ENCODE measurements around the gene DCAF5.

Gene DCAF5

GRCh38 chr14:69089046-69089445 is 63.9 kb downstream of the DCAF5 start:
- H3K27ac ChIP-seq, result no peak overlapping the region
- DNase-seq, result no peak
- H3K9me3 ChIP-seq (ENCODE audit: severe bottlenecking), result no peaks in the 10 kb centered on the region
- peaks cover 35% of the 10 kb centered on the region for H3K36me3 ChIP-seq
- no peak overlapping the region for H3K4me3 ChIP-seq (ENCODE audit: low read depth, low read length)
- no peak for TF ChIP-seq CTCF (IDR thresholded peaks at IDR 0.05; ENCODE audit: low read depth, low read length)
- no peaks in the 10 kb centered on the region for H3K27me3 ChIP-seq (ENCODE audit: insufficient read depth, low read depth, severe bottlenecking)

- Histone ChIP-seq H3K4me3 (ENCODE audit: low read depth, low read length) (no peak overlapping the region), H3K27me3 (ENCODE audit: insufficient read depth, low read depth, severe bottlenecking) (no peaks in the 10 kb centered on the region), H3K36me3 (peaks cover 35% of the 10 kb centered on the region), H3K27ac (no peak overlapping the region), H3K9me3 (ENCODE audit: severe bottlenecking) (no peaks in the 10 kb centered on the region)
- DNase-seq, result no peak
- no peak for TF ChIP-seq CTCF (IDR thresholded peaks at IDR 0.05; ENCODE audit: low read depth, low read length)
Measured at GRCh38 chr14:69088586-69088985, 64.3 kb downstream of the DCAF5 start.

- Histone ChIP-seq H3K9me3 (ENCODE audit: severe bottlenecking) (no peaks in the 10 kb centered on the region), H3K27me3 (ENCODE audit: insufficient read depth, low read depth, severe bottlenecking) (no peaks in the 10 kb centered on the region), H3K36me3 (peaks cover 37% of the 10 kb centered on the region), H3K4me3 (ENCODE audit: low read depth, low read length) (no peak overlapping the region), H3K27ac (no peak overlapping the region)
- TF ChIP-seq CTCF (IDR thresholded peaks at IDR 0.05; ENCODE audit: low read depth, low read length), result no peak
- no peak for DNase-seq
Measured at GRCh38 chr14:69087061-69087461, 65.9 kb downstream of the DCAF5 start.

GRCh38 chr14:69086537-69086936 is 66.4 kb downstream of the DCAF5 start:
- Histone ChIP-seq H3K27ac (no peak overlapping the region), H3K4me3 (ENCODE audit: low read depth, low read length) (no peak overlapping the region), H3K9me3 (ENCODE audit: severe bottlenecking) (no peaks in the 10 kb centered on the region), H3K27me3 (ENCODE audit: insufficient read depth, low read depth, severe bottlenecking) (no peaks in the 10 kb centered on the region), H3K36me3 (peaks cover 38% of the 10 kb centered on the region)
- TF ChIP-seq CTCF (IDR thresholded peaks at IDR 0.05; ENCODE audit: low read depth, low read length), result no peak
- no peak for DNase-seq

GRCh38 chr14:69084023-69084422 is 68.9 kb downstream of the DCAF5 start:
- H3K27ac ChIP-seq, result no peak overlapping the region
- DNase-seq, result no peak
- no peaks in the 10 kb centered on the region for H3K9me3 ChIP-seq (ENCODE audit: severe bottlenecking)
- H3K36me3 ChIP-seq, result peaks cover 23% of the 10 kb centered on the region
- no peaks in the 10 kb centered on the region for H3K27me3 ChIP-seq (ENCODE audit: insufficient read depth, low read depth, severe bottlenecking)
- TF ChIP-seq CTCF (IDR thresholded peaks at IDR 0.05; ENCODE audit: low read depth, low read length), result no peak
- H3K4me3 ChIP-seq (ENCODE audit: low read depth, low read length), result no peak overlapping the region

- Histone ChIP-seq H3K27me3 (ENCODE audit: insufficient read depth, low read depth, severe bottlenecking) (no peaks in the 10 kb centered on the region), H3K36me3 (peaks cover 20% of the 10 kb centered on the region), H3K4me3 (ENCODE audit: low read depth, low read length) (no peak overlapping the region), H3K27ac (no peak overlapping the region), H3K9me3 (ENCODE audit: severe bottlenecking) (no peaks in the 10 kb centered on the region)
- TF ChIP-seq CTCF (IDR thresholded peaks at IDR 0.05; ENCODE audit: low read depth, low read length), result no peak
- no peak for DNase-seq
Measured at GRCh38 chr14:69083181-69083580, 69.7 kb downstream of the DCAF5 start.
